Fibroblast of mammary gland (primary cell): ENCODE results near the gene MTCH1.

Experiments used
- DNase-seq: peaks from one replicate; pipeline ENCODE4 v3.0.0-alpha.2; 2010; ENCODE audit warnings: low read depth
- H3K4me3 ChIP-seq: 2 replicates; pipeline ENCODE4 v1.5.1; 2011; ENCODE audit warnings: low read depth, mild to moderate bottlenecking, low read length, moderate library complexity; ENCODE audit not compliant: control insufficient read depth
- TF ChIP-seq, protein P1 (sequence below): conservative IDR thresholded peaks from 2 replicates; pipeline ENCODE4 v1.5.1; 2011; ENCODE audit warnings: low read depth, low read length, inconsistent platforms; ENCODE audit not compliant: control insufficient read depth, insufficient read depth

Gene MTCH1

DNA sequence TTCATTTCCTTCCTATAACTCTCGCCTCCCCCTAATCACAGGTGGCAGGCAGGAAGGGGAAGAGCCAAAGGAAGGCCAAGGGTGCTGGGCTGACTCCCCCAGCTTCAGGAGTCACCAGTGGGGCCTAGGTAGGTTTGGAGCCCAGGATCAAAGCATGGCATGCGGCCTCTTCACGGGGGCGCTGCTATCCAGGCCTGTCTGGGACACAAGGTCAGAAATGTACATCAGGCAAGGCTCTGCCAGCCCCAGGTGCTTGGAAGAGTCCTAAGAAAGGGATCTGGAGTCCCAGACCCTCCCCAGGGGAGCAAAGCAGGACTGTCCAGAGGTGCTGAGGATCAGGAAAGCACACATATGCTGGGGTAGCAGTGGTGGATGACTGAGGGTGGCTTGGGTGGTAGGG is 21.1 kb downstream of the MTCH1 start:
- no peak overlapping the region for H3K4me3 ChIP-seq
- DNase-seq: no peak
- TF ChIP-seq, protein P1, sequence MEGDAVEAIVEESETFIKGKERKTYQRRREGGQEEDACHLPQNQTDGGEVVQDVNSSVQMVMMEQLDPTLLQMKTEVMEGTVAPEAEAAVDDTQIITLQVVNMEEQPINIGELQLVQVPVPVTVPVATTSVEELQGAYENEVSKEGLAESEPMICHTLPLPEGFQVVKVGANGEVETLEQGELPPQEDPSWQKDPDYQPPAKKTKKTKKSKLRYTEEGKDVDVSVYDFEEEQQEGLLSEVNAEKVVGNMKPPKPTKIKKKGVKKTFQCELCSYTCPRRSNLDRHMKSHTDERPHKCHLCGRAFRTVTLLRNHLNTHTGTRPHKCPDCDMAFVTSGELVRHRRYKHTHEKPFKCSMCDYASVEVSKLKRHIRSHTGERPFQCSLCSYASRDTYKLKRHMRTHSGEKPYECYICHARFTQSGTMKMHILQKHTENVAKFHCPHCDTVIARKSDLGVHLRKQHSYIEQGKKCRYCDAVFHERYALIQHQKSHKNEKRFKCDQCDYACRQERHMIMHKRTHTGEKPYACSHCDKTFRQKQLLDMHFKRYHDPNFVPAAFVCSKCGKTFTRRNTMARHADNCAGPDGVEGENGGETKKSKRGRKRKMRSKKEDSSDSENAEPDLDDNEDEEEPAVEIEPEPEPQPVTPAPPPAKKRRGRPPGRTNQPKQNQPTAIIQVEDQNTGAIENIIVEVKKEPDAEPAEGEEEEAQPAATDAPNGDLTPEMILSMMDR: no peak

DNA sequence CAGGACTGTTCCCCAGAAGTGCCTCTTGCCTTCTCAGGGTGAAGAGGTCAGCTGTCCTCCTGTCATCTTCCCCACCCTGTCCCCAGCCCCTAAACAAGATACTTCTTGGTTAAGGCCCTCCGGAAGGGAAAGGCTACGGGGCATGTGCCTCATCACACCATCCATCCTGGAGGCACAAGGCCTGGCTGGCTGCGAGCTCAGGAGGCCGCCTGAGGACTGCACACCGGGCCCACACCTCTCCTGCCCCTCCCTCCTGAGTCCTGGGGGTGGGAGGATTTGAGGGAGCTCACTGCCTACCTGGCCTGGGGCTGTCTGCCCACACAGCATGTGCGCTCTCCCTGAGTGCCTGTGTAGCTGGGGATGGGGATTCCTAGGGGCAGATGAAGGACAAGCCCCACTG is 21.6 kb downstream of the MTCH1 start:
- TF ChIP-seq, protein P1: no peak
- no peak overlapping the region for H3K4me3 ChIP-seq
- no peak for DNase-seq

DNA sequence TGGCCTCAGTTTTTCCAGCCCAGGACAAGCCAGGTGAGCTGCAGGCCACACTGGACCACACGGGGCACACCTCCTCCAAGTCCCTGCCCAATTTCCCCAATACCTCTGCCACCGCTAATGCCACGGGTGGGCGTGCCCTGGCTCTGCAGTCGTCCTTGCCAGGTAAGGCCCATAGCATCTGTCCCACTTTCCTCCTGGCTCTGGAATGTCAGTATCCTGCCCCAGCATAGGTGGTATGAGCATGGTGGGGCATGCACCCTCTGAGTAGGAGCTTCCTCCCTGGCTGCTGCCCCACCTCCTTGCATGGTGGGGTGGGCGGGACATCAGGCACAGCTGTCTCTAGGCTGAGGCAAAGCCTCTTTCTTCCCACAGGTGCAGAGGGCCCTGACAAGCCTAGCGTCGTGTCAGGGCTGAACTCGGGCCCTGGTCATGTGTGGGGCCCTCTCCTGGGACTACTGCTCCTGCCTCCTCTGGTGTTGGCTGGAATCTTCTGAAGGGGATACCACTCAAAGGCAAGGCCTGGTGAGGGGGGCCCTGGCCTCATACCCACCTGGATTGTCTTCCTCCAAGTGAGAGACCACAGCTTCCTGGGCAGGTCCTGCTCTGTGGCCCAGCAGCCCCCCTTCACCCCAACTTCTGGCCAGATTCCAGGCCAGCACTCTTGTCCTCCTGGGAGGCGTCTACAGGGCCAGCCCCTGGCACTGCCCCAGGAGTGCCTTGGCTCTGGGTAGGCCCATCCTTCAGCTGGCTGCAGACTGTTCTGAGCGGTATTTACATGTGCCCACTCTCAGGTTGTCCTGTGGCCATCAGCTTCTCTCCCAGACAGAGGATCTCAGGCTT is 22.3 kb downstream of the MTCH1 start:
- H3K4me3 ChIP-seq: no peak overlapping the region
- no peak for DNase-seq
- TF ChIP-seq, protein P1: no peak

DNA sequence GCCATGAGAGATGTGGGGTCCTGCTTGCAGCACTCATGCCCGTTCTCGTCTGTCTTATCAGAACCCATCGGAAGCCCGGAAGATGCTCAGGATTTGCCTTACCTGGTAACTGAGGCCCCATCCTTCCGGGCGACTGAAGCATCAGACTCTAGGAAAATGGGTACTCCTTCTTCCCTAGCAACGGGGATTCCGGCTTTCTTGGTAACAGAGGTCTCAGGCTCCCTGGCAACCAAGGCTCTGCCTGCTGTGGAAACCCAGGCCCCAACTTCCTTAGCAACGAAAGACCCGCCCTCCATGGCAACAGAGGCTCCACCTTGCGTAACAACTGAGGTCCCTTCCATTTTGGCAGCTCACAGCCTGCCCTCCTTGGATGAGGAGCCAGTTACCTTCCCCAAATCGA is 23.1 kb downstream of the MTCH1 start:
- TF ChIP-seq, protein P1: no peak
- H3K4me3 ChIP-seq: no peak overlapping the region
- peak; percentile 28 for DNase-seq

DNA sequence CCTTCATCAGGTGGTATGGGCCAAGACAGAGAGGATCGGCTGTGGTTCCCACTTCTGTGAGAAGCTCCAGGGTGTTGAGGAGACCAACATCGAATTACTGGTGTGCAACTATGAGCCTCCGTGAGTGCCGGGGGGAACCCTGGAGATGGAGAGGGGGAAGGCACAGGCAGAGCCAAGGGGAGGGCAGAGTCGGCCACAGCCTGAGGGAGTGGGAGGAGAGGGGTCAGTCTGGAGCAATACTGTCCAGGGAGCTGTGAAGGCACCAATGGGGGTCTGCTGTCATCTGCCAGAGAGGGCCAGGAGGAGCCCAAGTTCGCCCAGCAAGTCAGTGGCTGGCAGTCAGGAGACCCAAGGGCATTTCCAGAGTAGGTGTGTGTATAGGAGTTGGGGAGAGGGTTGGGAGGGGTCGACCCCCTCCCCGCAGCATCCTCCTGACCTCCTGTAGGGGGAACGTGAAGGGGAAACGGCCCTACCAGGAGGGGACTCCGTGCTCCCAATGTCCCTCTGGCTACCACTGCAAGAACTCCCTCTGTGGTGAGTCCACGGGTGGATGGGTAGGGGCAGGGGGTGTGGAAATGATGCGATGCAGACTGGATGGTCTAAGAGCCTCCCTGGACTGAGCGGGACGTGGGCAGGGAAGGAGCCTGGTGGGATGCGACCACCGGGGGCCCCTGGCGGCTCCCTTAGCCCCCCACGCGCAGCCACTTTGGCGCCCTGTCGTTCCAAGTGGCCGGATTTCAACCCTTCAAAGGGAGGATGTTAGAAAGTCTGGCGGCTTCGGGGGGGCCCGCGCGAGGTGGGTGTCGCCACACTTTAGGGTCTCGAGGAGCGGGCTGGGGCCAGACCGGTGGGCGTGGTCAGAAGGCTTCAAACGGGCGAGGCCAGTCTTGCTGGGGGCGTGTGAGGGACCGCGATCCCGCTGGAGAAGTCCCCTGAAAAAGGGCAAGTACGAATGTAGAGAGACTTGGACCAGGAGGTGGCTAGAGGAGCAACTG is 24.3 kb downstream of the MTCH1 start:
- H3K4me3 ChIP-seq: no peak overlapping the region
- no peak for DNase-seq
- TF ChIP-seq, protein P1: no peak

DNA sequence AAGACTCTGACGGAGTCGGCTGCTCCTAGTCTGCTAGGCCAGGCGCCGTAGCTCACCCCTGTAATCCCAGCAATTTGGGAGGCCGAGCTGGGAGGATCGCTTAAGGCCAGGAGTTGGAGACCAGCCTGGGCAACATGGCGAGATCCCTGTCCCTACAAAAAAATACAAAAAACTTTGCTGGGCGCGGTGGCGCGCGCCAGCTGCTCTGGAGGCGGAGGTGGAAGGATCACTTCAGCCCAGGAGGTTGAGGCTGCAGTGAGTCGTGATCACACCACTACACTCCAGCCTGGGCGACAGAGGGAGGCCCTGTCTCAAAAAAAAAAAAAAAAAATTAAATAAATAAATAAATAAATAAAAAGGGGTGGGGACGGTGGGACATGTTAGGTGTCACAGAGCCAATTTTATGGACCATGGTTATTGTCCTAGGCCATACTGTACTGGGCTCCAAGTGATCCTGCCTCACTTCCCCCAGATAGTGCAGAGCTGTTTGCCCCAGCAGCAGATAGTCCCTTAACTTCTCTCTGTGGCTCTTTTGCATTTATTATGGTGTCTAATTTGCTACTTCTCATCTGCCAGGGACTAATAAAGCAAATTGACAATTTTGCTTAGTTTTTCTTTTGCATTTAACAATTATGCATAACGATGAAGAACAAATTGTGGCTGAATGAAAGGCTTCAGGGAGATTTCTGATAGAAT is 26.3 kb downstream of the MTCH1 start:
- DNase-seq: no peak
- H3K4me3 ChIP-seq: no peak overlapping the region
- TF ChIP-seq, protein P1: no peak
